NT2/D1 (cell line): ENCODE measurements around the gene TMEM131L.

ENCODE experiments used
- DNase-seq: peaks from one replicate; pipeline ENCODE4 v3.0.0-alpha.2; 2011; ENCODE audit warnings: low read depth, low spot score
- H3K27me3 ChIP-seq: 2 replicates; pipeline ENCODE4 v1.6.0; 2011; ENCODE audit warnings: mild to moderate bottlenecking; ENCODE audit not compliant: insufficient read length, insufficient read depth
- H3K36me3 ChIP-seq: 2 replicates; pipeline ENCODE4 v1.6.1; 2011; ENCODE audit warnings: mild to moderate bottlenecking, low read length, mixed read lengths; ENCODE audit not compliant: insufficient read depth, insufficient read length
- H3K4me1 ChIP-seq: 2 replicates; pipeline ENCODE4 v1.5.1; 2011; ENCODE audit not compliant: insufficient read depth, insufficient read length
- H3K4me3 ChIP-seq: 2 replicates; pipeline ENCODE4 v1.5.1; 2011; ENCODE audit warnings: low read depth; ENCODE audit not compliant: insufficient read length
- H3K9ac ChIP-seq: 2 replicates; pipeline ENCODE4 v1.6.0; 2011; ENCODE audit warnings: low read depth; ENCODE audit not compliant: insufficient read length
- H3K9me3 ChIP-seq: 2 replicates; pipeline ENCODE4 v1.5.1; 2011; ENCODE audit warnings: mild to moderate bottlenecking, low read length; ENCODE audit not compliant: insufficient read depth
- SUZ12 ChIP-seq: IDR thresholded peaks from 2 replicates; pipeline ENCODE4 v1.6.1; 2011; ENCODE audit not compliant: insufficient read length, insufficient read depth; ENCODE audit errors: extremely low read depth
- YY1 ChIP-seq: IDR thresholded peaks from 2 replicates; pipeline ENCODE4 v1.6.1; 2011; ENCODE audit not compliant: insufficient read length, insufficient read depth
- ZNF274 ChIP-seq: IDR thresholded peaks from 2 replicates; pipeline ENCODE4 v1.6.1; 2011; ENCODE audit warnings: mild to moderate bottlenecking, low read depth, low read length

TMEM131L gene

DNA sequence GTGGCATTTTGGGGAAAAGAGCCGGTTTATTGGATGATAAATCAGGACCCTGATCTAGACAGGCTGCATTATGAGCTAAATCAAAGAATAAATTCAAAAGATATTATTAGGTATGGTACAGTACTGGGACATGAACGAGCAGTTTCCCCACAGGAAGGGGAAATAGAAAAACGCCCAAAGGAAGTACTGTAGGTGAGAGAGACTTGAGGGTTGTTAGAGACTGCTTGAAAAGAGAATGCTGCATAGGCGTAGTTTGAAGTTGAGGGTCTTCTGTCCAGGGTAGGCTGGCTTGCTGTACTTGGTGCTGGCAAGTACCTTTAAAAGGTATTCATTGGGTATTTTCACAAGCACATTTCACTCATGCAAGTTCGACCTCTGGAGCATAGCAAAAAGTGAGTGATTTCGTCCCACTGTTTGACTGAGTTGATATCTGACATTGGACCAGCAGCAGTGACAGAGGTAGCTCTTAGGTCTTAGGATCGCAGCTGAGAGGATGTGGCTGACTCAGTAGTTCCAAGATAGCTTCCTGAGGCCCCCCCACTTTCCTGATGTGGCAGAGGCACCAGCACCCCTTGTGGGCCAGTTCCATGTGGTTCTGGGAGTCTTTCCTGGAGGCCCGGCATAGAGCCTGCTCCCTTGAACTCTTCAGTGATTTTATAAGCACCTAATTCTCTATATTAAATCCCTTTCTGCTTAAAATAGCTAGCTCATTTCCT, 64.3 kb downstream of the TMEM131L start:
- no peaks in the 10 kb centered on the region for H3K9me3 ChIP-seq

DNA sequence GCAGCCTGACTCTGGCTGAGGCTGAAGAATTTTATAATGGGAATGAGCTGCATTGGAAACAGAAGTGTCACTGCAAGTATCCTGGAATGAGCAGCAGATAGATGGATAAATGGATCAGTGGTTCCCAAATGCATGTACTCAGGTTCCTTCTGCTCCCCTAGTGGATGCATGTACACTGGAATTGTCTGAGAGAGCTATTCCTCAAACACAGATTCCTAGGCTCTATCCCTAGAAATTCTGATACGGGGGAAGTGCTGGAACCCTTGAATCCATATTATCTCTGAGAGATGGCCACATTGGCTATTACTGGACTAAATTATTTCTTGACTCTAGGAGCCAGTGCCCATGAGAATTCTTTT, 64.8 kb downstream of the TMEM131L start:
- no peak overlapping the region for H3K4me3 ChIP-seq
- H3K36me3 ChIP-seq: no peaks in the 10 kb centered on the region
- TF ChIP-seq YY1 (no peak), SUZ12 (no peak), ZNF274 (no peak)
- no peaks in the 10 kb centered on the region for H3K27me3 ChIP-seq
- DNase-seq: no peak
- H3K9me3 ChIP-seq: no peaks in the 10 kb centered on the region
- H3K4me1 ChIP-seq: peaks cover 3% of the 10 kb centered on the region
- H3K9ac ChIP-seq: no peak overlapping the region

More for the DNA sequence above, 64.3 kb downstream of the TMEM131L start:
- Histone ChIP-seq H3K4me1 (peaks cover 3% of the 10 kb centered on the region), H3K9ac (no peak overlapping the region), H3K36me3 (no peaks in the 10 kb centered on the region), H3K4me3 (no peak overlapping the region), H3K27me3 (no peaks in the 10 kb centered on the region)
- DNase-seq: no peak
- TF ChIP-seq SUZ12: no peak
- no peak for TF ChIP-seq ZNF274
- TF ChIP-seq YY1: no peak

DNA sequence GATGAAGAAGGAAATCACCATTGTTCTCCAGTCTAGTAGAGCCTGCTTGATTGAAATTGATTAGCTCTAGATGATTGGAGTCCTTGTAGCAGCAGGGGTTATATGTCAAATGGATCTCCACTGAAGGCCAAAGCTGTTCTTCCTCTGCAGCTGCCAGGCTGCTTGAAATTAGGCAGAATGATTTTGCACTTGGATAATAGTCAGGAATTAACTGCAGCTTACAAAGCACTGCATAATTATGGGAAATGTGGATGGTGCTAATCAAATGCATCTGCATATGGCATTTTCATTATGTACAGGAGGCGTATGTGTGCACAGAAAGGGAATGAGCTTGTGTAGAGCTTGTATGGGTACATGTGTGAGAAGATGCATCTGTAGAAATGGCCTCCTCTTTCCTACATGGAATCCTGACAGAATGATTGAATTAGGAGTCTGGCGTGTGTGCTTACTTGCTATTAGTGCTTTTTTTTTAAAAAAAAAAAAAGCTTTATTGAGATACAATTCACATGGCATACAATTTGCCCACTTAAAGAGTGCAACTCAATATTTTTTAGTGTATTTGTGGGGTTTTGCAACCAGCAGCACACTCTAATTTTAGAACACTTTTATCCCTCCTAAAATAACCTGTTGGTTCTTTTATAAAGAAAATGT, 65.9 kb downstream of the TMEM131L start:
- DNase-seq: no peak
- no peaks in the 10 kb centered on the region for H3K9me3 ChIP-seq
- no peaks in the 10 kb centered on the region for H3K27me3 ChIP-seq
- no peak for TF ChIP-seq YY1
- TF ChIP-seq ZNF274: no peak
- no peak for TF ChIP-seq SUZ12
- no peak overlapping the region for H3K4me3 ChIP-seq
- peaks cover 3% of the 10 kb centered on the region for H3K4me1 ChIP-seq
- no peak overlapping the region for H3K9ac ChIP-seq
- H3K36me3 ChIP-seq: no peaks in the 10 kb centered on the region

DNA sequence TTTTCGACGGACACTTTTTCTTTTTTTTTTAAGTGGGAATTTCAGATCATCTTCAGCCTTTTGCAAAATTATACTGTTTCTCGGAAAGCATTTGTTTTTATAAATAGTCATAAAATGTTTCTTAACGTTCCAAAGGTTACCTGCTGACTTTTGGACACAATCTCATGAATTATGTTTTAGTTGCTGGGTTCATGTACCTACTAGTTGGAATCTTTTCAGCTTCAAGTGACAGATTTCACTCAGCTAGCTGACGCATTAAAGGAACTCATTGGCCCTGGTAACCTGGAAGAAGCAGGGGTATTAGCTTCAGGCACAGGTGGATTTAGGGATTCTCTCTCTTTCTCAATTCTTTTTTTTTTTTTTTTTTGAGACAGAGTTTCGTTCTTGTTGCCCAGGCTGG, 66.5 kb downstream of the TMEM131L start:
- Histone ChIP-seq H3K9me3 (no peaks in the 10 kb centered on the region), H3K27me3 (no peaks in the 10 kb centered on the region), H3K4me3 (no peak overlapping the region), H3K36me3 (no peaks in the 10 kb centered on the region), H3K4me1 (peaks cover 3% of the 10 kb centered on the region), H3K9ac (no peak overlapping the region)
- TF ChIP-seq ZNF274 (no peak), SUZ12 (no peak), YY1 (no peak)
- no peak for DNase-seq

DNA sequence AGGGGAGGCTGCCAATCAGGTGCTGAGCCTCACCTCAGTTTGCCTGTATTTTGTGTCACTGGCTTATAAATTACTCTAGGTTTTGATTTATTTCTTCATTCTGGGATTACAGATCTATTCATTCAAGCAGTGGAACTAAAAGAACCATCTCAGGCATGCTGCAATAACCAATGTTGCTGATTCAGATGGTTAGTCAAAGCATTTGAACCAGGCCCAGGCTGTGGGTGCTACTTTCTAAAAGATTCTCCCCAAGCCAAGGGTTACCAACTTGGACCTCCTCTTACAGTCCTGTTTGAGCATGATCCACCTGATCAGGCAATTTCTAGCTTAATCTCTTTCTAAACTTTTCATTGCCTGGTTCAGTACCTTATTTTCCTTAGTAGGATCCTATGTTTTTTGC, 67.2 kb downstream of the TMEM131L start:
- H3K4me3 ChIP-seq: no peak overlapping the region
- H3K4me1 ChIP-seq: peaks cover 3% of the 10 kb centered on the region
- no peaks in the 10 kb centered on the region for H3K9me3 ChIP-seq
- TF ChIP-seq YY1 (no peak), ZNF274 (no peak), SUZ12 (no peak)
- no peaks in the 10 kb centered on the region for H3K27me3 ChIP-seq
- H3K9ac ChIP-seq: no peak overlapping the region
- no peaks in the 10 kb centered on the region for H3K36me3 ChIP-seq
- DNase-seq: no peak

DNA sequence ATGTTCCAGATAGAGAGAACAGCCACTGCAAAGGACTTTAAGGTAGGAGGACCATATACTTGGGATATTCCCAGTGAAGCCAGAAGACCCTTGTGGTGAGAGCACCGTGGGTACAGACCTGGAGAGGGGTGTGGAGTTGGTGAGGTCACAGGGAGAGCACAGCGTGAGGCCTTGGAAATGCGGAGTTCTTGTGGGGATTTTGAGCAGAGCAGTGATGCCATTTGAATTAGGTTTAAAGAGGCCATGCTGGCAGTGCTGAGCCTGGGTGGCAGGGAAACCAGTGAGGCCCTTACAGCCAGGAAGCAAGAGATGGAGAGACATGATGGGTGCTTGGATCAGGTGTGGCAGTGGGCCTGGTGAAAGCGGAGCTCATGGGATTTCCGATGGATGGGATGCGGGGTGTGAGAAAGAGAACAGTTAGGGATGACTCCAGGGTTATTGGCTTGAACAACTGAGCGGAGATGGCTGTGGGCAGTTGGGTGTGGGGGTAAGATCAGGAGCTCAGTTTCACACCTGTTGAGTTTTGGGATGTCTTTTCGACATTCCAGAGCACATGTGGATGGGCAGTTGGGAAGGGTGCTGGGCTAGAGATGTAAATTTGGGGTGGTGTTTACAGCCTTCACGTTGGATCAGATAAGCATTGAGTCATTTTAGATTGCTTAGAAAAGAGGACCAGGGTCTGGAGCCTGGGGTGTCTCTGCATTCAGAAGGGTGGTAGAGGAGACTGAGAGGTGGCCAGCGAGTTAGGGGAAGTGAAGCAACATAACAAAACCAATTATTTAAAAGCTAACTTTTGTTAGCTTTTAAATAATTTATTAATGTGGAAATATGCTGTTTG, 68.9 kb downstream of the TMEM131L start:
- Histone ChIP-seq H3K4me1 (peaks cover 3% of the 10 kb centered on the region), H3K9me3 (no peaks in the 10 kb centered on the region), H3K9ac (no peak overlapping the region), H3K36me3 (no peaks in the 10 kb centered on the region), H3K4me3 (no peak overlapping the region), H3K27me3 (no peaks in the 10 kb centered on the region)
- no peak for DNase-seq
- TF ChIP-seq ZNF274 (no peak), YY1 (no peak), SUZ12 (no peak)

DNA sequence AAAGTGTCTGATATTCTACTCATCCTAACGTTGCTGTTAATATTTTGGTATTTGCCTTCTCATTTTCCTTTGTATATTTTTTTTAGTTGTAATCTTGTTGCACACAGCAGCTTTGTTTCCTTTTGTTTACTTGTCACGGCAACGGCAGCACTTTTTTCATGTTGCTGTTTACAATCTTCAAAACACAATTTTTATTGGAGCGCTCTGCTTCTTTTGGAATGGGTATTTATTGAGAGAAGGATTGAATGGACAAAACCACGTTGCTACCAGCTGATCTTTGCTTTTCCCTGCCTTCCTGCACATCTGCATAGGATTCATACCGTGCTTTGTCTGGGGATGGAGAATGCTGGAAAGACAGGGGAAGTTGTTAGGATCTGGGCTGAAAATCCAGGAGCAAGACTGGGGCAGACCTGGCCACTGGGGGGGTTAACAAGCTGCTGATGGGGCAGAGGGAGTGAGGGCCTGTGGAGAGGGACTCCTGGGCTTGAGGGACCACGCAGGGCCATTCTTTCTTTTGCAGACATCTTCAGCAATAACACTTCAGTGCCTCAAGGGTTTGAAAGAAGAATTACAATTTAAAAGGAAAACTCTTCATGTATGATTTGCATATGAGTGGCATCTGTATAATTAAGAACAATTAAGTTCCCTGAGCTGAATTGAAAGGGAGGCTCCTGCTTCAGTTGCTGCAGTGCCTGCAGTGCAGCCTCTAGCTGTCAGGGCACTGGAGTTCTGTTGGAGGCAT, 69.8 kb downstream of the TMEM131L start:
- H3K9ac ChIP-seq: no peak overlapping the region
- peak; percentile 60 for DNase-seq
- peaks cover 3% of the 10 kb centered on the region for H3K4me1 ChIP-seq

More for the DNA sequence above, 69.8 kb downstream of the TMEM131L start:
- Histone ChIP-seq H3K9me3 (no peaks in the 10 kb centered on the region), H3K4me3 (no peak overlapping the region), H3K27me3 (no peaks in the 10 kb centered on the region), H3K36me3 (no peaks in the 10 kb centered on the region)
- TF ChIP-seq YY1 (no peak), ZNF274 (no peak), SUZ12 (no peak)
